Left renal cortex interstitium (tissue), 4 donors: ENCODE results near the gene ERGIC3. TPM values are rescaled to one million over a fixed set of nuclear protein-coding genes. Genes with fewer than 3 reads are reported as not detected.

Experiments used
- DNase-seq, 4 donors: peaks; one replicate each; pipeline ENCODE4 v3.0.0-alpha.2; 2013; ENCODE audit warnings: low read depth in 4 of 4, low spot score in 2 of 4, missing footprints in 1 of 4
- polyA plus RNA-seq, 4 donors: library from polyadenylated mRNA; unstranded; fragments of 120-200 nt; gene quantifications; one replicate each; pipeline ENCODE4 v1.2.1, GENCODE V29; 2013; ENCODE audit not compliant: insufficient read length in 4 of 4

The ERGIC3 gene
- polyA plus RNA-seq, 4 donors, result 346 to 382 (median 357) TPM

DNA sequence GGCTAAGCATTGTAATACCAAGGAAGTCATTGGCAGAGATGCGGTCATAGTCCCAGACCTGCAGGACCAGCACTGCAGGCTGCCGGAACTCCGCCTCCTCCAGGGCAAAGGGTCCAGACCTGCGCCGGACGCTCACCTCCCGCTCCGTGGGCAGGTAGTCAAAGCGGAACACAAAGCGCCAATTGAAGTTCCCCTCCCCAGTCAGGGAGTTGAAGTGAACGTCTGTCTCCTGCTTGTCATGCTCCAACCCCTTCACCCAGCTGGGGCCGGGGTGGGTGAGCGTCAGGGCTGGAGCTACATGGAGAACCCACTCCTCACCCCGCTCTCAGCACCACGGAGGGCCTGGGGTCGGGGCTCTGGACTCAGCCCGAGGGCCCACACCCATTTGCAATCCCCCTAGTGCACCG, 18.2 kb downstream of the ERGIC3 start:
- no peak for DNase-seq

DNA sequence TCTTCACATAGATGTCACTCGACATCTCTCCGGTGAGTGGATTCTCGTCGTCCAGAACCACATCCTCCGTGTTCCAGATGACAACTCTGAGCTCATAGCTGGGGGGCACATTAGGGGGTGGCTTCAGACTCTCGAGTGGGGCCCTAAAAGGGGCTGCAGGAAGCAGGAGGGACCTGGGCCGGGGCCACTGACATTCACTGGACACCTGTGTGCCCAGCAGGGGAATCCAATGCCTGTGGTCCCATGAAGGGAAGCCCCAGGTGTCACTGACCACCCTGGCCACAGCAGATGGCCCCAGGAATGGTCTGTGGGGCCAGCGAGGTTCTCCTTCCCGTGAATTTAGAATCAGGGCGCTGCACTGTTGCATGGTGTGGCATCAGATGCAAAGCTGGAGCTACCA, 18.7 kb downstream of the ERGIC3 start:
- DNase-seq, result no peak

DNA sequence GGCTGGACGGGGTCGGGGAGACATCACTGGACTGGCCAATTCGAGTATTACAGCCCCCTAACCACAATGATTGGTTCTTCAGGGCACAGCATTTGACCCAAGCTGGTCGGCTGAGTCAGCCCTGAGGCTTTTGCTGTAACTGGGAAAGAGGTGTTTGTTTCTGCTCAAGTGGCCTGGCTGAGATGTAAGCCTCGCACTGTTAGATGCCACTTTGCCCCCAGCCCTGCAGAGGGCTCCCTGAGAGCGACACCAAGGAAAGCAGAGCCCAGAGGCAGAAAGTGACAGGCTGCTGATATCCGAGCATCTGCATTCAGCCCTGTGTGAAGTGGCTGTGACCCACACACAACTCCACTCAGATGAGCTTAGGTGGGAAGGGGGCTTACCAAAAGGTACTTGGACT, 19.4 kb downstream of the ERGIC3 start:
- DNase-seq, result no peak

DNA sequence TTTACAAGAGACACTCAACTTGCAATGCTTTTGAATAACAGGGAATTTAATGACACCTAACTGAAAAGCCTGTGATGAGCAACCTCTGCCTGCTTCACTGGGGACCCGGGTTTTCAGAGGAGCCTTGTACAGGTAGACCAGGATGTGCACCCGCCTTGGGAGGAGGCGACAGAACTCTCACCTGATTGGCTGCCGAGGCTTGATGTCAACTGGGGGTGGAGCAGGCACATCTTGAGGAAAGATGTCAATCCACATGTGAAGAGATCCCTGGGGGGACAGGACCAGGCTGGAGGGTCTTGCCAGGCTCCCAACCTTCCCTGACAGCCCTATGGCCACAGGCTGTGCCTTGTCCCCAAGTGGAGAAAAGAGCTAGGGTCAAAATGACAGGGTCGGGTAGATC, 19.8 kb downstream of the ERGIC3 start:
- no peak for DNase-seq

DNA sequence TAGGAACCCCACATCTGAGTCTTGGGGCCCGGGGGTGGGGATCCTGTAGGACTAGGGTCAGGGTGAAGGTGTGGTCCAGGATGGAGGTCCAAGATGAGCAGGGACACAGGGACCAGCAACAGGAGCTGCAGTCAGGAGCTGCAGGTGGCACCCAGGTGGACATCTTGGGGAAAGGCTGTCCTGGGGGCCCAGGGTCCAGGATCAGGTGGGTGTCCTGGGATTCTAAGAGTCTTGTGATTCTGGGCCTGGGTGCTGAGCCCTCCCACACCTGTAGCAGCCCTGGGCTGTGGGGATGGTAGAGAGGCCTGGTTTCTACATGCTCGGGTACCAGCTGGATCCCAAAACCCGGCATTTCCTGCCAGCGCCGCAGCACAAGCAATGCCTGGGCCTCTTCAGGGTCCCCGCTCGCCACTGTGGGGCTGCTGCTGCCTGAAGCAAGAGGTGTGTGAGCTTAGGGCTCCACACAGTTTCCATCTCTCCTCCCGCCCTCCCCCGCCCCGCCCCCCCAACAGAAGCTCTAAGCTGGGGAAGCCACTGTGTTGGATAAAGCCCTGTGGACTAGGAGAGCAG, 20.7 kb downstream of the ERGIC3 start:
- no peak for DNase-seq

DNA sequence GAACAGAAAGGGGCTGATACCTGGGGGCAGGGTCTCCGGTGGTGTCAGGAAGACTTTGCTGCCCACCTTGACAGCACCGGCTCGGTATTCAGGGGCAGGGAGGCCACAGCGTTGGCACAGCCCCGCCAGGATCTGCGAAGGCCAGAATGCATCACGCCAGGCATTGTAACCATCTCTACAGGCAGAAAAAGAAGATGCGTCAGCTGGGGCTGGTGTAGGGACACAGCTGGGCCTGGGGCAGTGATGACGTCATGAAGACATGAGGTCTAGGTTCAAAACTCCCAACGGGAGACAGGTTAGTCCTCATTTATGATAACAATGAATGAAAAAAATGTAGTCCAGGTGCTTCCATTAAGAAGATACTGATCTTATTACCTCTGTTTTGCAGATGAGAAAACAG, 22.0 kb downstream of the ERGIC3 start:
- DNase-seq, result no peak

DNA sequence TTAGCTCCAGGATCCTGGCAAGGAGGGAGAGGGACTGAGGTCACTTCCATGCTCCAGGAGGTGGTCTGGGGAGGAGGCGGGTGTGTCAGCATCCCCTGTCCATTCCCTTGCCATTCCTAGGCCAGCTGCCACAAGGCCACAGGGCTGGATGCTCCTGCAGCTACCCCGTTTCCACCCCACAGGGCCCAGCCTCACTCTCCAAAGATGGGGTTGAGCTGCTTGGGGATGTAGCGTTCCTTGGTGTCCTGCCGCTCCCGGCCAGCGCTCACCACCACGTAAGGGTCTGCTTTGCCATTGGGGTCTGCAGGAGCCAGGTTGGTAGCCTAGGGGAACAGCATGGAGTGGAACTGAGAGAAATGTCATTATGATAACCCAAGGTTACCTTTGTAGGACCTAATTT, 23.0 kb downstream of the ERGIC3 start:
- DNase-seq, result no peak

DNA sequence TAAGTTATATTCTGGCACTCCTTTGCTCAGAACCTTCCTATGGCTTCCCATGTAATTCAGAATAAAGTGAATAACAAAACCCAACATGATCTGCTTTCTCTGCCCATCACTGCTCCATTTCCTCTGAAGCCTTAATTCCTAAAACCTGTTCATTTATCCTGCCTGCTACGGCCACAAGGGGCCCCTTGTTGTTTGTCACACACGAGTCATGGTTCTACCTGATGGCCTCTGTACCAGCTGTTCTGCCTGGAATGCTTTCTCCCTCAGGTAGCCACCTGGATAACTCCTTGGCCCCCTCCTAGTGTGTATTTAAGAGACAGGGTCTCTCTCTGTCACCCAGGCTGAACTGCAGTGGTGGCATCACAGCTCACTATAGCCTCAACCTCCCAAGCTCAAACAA, 26.8 kb downstream of the ERGIC3 start:
- DNase-seq, result no peak

DNA sequence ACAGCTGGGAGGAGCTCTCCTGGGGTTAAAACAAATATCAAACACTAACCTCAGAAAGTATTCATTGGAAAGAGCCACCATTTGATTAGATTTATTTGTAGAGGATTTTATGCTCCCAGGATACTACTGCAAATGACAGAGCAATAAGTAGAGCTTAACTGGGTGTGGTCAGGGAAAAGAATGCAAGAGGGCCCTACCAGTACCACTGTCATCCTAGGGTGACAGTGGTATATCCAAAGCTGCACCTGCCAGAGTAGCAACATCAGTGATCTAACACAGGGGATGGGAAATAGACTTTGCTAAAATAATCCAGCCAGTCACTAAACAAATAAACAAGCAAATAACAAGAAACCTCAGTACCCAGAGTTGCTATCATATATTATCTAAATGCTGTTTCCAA, 29.7 kb downstream of the ERGIC3 start:
- no peak for DNase-seq

DNA sequence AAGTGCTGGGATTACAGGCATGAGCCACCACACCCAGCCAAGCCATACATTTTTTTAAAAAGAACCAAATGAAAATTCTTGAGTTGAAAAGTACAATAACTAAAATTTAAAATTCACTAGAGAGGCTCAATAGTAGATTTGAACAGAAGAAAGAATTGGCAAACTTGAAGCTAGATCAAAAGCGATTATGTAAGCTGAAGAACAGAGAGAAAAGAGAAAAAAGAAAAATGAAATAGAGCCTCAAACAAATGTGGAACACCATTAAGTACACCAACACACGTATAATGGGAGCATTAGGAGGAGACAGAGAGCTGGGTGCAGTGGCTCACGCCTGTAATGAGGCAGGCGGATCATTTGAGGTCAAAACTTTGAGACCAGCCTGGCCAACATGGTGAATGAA, 31.0 kb downstream of the ERGIC3 start:
- DNase-seq, result no peak

DNA sequence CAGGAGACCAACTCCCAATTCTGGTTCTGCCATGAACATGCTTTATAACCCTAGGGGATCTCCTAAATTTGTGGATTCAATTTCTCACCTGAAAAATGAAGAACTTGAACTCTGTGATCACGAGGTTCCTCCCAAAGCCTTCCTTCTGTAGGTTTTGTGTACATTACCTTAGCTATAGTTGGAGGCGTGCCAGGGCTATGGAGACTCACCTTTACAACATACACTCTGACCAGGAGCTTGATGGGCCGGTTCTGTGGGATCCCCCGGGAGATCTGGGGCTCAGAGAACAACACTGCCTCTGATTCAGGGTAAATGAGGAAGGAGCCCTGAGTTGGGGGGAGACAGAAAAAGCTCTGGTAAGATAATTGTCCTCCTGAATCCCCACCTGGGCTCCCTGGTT, 34.1 kb downstream of the ERGIC3 start:
- no peak for DNase-seq

DNA sequence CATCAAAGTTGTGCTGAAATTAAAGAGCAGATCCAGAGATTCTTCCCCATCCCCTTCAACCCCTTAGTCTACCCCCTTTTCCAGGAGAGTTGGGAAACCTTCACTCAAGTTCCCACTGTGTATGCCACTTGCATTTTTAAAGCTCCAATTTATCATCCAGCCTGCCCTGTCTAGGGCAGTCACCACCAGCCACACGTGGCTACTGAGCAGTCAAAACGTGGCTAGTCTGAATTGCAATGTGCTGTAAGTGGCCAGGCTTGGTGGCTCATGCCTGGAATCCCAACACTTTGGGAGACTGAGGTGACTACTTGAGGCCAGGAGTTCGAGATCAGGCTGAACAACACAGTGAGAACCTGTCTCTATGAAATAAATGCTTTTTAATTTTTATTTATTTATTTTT, 34.9 kb downstream of the ERGIC3 start:
- no peak for DNase-seq

DNA sequence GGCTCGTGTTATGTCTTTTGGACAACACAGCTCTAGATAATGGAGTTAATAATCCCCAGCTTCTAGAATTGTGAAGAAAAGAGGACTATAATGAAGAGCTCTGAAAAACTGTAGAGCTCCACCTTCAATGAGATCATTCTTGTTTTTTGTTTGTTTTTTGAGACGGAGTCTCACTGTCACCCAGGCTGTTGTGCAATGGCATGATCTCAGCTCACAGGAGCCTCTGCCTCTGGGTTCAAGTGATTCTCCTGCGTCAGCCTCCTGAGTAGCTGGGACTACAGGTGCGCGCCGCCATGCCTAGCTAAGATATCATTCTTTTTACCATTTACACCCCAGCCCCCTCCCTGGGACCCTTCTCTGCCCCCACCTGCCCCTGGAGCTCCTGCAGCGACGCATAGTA, 36.6 kb downstream of the ERGIC3 start:
- DNase-seq, result no peak

DNA sequence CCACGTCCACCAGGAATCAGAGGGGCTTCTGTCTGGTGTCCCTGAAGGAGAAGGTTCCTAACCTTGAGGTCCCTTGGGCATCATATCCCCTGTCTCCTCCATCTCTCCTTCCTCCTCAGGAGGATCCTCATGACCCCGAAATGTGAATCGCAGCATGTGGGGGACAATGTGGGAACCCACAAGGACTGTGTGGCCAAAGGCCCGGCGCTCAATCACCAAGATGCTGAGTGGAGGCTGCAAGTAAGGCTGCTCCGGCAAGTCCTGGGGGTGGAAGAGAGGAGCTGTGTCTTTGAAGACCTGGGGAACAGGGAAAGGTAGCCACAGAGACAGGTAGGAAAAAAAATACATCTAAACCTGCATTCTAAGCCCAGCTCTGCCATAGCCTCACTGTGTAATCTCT, 37.3 kb downstream of the ERGIC3 start:
- no peak for DNase-seq

DNA sequence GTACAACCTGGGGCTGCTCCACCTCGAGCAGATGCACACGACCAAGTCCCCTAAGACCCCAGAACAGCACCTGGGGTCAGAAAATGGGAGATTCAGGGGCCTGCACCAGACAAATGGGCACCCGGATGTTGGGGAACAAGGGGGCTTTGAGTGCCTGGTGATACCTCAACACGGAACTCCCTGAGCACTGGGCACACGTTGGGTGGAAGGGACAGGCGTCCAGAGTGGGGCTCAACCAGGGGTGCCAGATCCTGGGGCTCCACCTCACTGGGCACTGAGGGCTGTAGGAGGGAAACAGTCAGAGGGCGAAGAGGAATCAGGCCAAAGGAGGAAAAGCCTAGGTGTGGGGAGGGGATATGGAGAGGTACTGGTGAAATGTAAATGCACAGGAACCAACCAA, 40.3 kb downstream of the ERGIC3 start:
- no peak for DNase-seq

DNA sequence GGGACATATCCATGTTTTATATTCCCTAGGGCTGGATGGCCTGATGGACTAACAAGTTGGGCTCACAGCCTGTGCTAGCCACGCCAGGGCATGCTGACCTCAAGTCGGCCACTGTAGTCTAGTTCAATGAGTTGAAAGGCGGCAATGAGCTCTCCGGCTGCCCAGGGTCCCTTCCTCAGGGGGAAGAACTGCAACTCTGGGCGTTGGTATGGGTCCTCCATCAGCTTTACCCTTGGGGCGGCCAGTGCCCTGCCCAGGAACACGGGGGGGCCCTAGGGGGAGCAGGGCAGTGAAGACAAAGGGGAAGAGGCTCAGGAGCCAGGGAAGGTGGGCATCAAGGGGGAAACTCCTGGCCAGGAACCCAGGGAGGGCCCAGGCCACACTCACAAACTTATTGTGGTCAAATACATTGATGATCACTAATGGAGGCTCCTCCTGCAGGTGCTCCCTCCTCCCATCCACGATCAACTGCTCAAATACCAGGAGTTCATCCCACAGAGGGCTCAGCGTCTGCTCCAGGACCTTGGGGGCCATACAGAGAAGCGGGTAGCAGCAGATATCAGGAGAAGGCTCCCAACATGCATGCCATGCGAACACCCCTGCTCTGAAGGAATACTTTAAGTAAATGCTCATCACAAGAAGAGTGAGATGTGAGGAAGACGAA, 41.0 kb downstream of the ERGIC3 start:
- DNase-seq, result no peak

DNA sequence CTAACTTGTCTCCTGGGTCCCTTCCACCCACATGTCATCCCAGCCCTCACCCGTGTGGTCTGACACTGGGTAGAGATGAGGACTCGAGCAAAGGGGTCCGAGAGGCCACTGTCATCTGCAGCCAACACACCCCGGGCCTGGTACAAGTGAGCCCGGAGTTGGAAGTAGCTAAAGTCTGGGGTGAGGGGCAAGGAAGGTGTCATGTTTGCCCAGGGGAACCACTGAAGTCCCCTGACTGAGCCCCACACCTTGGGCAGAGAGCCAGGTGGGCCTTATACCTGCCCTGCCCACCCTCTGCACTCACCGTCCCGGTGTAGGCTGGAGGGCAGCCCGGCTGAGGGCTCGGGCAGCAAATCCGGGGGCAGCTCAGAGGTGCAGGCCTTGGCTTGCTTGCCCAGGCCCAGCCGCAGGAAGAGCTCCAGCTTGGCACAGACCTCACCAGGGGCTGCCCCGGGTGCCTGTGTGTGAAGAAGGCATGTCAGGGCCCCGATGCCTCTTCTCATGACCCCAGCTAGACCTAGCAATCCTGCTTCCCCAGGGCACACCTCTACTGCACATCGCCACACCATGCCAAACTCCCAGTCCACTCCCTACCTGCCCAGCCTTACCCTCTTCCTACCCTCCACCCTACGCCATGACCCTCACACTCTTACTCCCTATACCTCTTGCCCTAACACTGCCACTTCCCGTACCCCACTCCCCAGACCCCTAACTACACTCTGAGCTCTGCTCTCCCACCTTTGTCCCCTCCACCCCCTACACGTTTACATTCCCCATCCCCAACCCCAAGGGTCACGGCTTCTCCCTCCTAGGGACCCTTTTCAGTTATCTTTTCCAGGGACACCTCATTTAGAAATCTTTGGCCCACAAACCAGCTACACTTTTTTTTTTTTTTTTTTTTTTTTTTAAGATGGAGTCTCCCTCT, 42.0 kb downstream of the ERGIC3 start:
- no peak for DNase-seq

DNA sequence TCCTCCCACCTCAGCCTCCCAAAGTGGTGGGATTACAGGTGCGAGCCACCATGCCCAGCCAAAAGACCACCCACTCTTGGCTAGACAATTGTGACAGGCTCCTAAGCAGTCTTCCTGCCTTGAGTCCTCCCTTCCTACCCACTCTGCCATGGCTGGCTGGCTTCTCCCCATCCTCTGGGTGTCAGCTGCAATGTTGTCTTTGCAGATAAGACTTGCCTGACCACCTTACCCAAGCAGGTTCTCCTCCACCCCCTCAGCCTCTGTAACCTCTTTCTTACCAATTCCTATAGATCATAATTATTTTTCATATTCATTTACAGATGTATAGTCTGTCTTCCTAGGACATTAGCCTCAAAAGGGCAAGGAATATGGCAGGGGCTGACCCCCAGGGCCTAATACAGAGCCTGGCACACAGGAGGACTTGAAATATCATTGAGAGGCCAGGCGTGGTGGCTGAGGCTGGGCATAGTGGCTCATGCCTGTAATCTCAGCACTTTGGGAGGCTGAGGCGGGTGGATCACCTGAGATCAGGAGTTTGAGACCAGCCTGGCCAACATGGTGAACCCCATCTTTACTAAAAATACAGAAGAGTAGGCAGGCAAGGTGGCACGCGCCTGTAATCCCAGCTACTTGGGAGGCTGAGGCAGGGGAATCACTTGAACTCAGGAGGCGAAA, 45.0 kb downstream of the ERGIC3 start:
- no peak for DNase-seq

DNA sequence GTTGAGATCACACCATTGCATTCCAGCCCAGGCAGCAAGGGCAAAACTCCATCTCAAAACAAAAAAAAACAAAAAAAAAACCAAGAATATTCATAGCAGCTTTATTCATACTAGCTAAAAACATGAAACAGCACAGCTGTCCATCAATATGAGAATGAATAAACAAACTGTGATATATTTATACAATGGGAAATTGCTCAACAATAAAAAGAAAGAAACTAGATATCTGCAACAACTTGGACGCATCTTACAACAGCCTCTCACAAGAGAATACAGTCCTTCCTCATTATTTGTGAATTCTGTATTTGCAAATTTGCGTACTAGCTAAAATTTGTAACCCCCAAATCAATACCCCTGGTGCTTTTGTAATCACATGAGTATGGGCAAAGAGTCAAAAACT, 45.6 kb downstream of the ERGIC3 start:
- DNase-seq, result no peak

DNA sequence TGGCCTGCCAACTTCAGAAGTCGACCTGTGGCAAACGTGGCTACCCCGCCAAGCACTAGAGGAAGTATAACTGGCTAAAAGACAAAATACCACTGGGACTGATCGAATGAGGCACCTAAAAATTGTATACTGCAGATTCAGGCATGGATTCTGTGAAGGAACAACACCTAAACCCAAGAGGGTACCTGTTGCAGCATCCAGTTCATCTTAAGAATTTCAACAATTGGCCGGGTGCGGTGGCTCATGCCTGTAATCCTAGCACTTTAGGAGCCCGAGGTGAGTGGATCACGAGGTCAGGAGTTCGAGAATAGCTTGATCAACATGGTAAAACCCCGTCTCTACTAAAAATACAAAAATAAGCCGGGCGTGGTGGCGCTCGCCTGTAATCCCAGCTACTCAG, 46.5 kb downstream of the ERGIC3 start:
- no peak for DNase-seq

DNA sequence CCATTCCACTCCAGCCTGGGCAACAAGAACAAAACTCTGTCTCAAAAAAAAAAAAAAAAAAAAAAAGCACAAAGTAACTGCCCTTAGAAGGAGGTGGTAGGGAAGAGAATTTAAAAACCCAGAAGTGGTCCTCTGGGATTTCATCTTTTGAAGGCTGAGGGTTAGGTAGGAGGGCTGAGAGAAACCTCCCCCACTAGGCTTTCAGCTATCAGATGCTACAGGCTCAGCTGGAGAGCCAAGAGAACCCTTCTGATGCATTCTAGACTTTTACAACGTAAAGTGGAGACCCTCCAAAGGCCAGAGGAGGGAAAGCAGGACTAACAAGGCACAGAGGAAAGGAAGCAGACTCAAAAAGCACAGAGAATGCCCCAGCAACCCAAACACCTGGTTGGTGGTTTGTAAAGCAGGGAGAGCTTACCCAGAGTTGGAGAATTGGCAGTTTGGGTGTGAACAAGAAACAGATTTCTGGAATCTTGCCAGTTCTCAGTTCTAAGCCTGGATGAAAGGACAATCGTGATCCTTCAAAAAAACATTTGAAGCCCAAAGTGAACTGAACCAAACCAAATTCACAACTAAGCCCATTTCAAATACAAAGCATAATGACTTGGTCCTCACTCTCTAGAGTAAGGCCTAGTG, 50.6 kb downstream of the ERGIC3 start:
- no peak for DNase-seq
